Liver (tissue), 9 donors: ENCODE data around the gene KLK14. TPM values are rescaled to one million over a fixed set of nuclear protein-coding genes. Genes with fewer than 3 reads are reported as not detected.

Experiments
- DNase-seq: peaks from one replicate; pipeline ENCODE4 v3.0.0-alpha.2; 2017; ENCODE audit warnings: low spot score
- H3K27ac ChIP-seq, 2 donors: one replicate each; pipeline ENCODE4 v1.7.0; 2013; ENCODE audit warnings: inconsistent platforms in 2 of 2, low read length in 2 of 2, control low read depth in 1 of 2, low read depth in 1 of 2, mild to moderate bottlenecking in 1 of 2
- H3K27me3 ChIP-seq, 4 donors: one replicate each; pipeline versions ENCODE4 v1.6.1 to v1.7.0; 2013; ENCODE audit warnings: low read length in 3 of 4, inconsistent platforms in 1 of 4, mild to moderate bottlenecking in 1 of 4, moderate library complexity in 1 of 4; ENCODE audit not compliant: control insufficient read depth in 4 of 4, insufficient read depth in 4 of 4
- H3K36me3 ChIP-seq, 4 donors: one replicate each; pipeline versions ENCODE4 v1.6.1 to v1.7.0; 2013; ENCODE audit warnings: low read length in 3 of 4, mild to moderate bottlenecking in 3 of 4, low read depth in 1 of 4, moderate library complexity in 1 of 4; ENCODE audit not compliant: control insufficient read depth in 4 of 4, insufficient read depth in 3 of 4
- H3K4me1 ChIP-seq, 4 donors: one replicate each; pipeline versions ENCODE4 v1.6.1 to v1.7.0; 2013; ENCODE audit warnings: low read length in 3 of 4, mild to moderate bottlenecking in 3 of 4, moderate library complexity in 1 of 4; ENCODE audit not compliant: control insufficient read depth in 4 of 4, insufficient read depth in 4 of 4
- H3K4me3 ChIP-seq, 3 donors: one replicate each; pipeline versions ENCODE4 v1.6.1 to v1.7.0; 2013; ENCODE audit warnings: low read length in 3 of 3, control low read depth in 1 of 3, low read depth in 1 of 3, mild to moderate bottlenecking in 1 of 3
- H3K9ac ChIP-seq, 2 donors: one replicate each; pipeline ENCODE4 v1.7.0; 2013; ENCODE audit warnings: low read length in 2 of 2, mild to moderate bottlenecking in 2 of 2, moderate library complexity in 2 of 2, control low read depth in 1 of 2, low read depth in 1 of 2
- H3K9me3 ChIP-seq, 4 donors: one replicate each; pipeline versions ENCODE4 v1.6.1 to v1.7.0; 2013; ENCODE audit warnings: low read length in 3 of 4; ENCODE audit not compliant: control insufficient read depth in 4 of 4
- EGR1 ChIP-seq, 2 donors: IDR thresholded peaks; 2 replicates each; pipeline ENCODE4 v1.6.1; 2016 to 2018; ENCODE audit warnings: antibody characterized with exemption in 2 of 2, low read depth in 2 of 2
- GABPA ChIP-seq, 2 donors: IDR thresholded peaks in 1 of 2; conservative IDR thresholded peaks in 1 of 2; 2 replicates each; pipeline ENCODE4 v1.6.1; 2016; ENCODE audit warnings: antibody characterized with exemption in 2 of 2, mild to moderate bottlenecking in 1 of 2, moderate library complexity in 1 of 2
- HNF4A ChIP-seq, 2 donors: conservative IDR thresholded peaks; 2 replicates each; pipeline ENCODE4 v1.6.1; 2016; ENCODE audit warnings: antibody characterized with exemption in 2 of 2, mild to moderate bottlenecking in 2 of 2
- HNF4G ChIP-seq: IDR thresholded peaks from 2 replicates; pipeline ENCODE4 v1.6.1; 2016; ENCODE audit warnings: antibody characterized with exemption
- JUND ChIP-seq, 2 donors: IDR thresholded peaks; 2 replicates each; pipeline ENCODE4 v1.6.1; 2016; ENCODE audit warnings: antibody characterized with exemption in 2 of 2
- NR2F2 ChIP-seq: IDR thresholded peaks from 2 replicates; pipeline ENCODE4 v1.6.1; 2016; ENCODE audit warnings: antibody characterized with exemption
- YY1 ChIP-seq: IDR thresholded peaks from 2 replicates; pipeline ENCODE4 v1.6.1; 2016; ENCODE audit warnings: antibody characterized with exemption, mild to moderate bottlenecking
- WGBS: extraction: QIAGEN DNeasy Blood & Tissue Kit; methylation state at CpG from one replicate; pipeline ENCODE4 v1.1.7; 2013; 5-methylcytosine and 5-hydroxymethylcytosine counted together
- polyA plus RNA-seq, 2 donors: library from polyadenylated mRNA; stranded (reverse) in 1 of 2; unstranded in 1 of 2; fragments of 200-250 nt in 1 of 2; fragments of >200 nt in 1 of 2; fragmentation: Nextera tagmentation in 1 of 2; extraction: Ambion mirVana in 1 of 2; gene quantifications; one replicate each; pipeline versions ENCODE4 v1.2.1 to v1.2.3, GENCODE V29; 2013 to 2015
- total RNA-seq, 2 donors: library from RNA; depleted of rRNA; stranded (reverse); fragments of >200 nt; gene quantifications; one replicate each; pipeline ENCODE4 v1.2.3, GENCODE V29; 2014
- TF ChIP-seq, protein P1 (sequence below): IDR thresholded peaks from 2 replicates; pipeline ENCODE4 v1.6.1; 2016; ENCODE audit warnings: antibody characterized with exemption, mild to moderate bottlenecking
- TF ChIP-seq, protein P2 (sequence below): IDR thresholded peaks from 2 replicates; pipeline ENCODE4 v1.6.1; 2016; ENCODE audit warnings: antibody characterized with exemption
- TF ChIP-seq, protein P3 (sequence below): fragments of 150-350 bp; IDR thresholded peaks from 2 replicates; pipeline ENCODE4 v1.5.1; 2017; ENCODE audit warnings: improper control_type of control experiment, low read depth, low read length; ENCODE audit not compliant: missing input control
- TF ChIP-seq, protein P4 (sequence below): IDR thresholded peaks from 2 replicates; pipeline ENCODE4 v1.6.1; 2016; ENCODE audit warnings: antibody characterized with exemption
- donor health status: healthy.
- donor health status: healthy.
- donor health status: healthy.
- donor health status: healthy.
- donor health status: healthy.

KLK14 gene
- total and polyA plus RNA-seq, 4 donors, result 0.06 TPM; not detected in 3

DNA sequence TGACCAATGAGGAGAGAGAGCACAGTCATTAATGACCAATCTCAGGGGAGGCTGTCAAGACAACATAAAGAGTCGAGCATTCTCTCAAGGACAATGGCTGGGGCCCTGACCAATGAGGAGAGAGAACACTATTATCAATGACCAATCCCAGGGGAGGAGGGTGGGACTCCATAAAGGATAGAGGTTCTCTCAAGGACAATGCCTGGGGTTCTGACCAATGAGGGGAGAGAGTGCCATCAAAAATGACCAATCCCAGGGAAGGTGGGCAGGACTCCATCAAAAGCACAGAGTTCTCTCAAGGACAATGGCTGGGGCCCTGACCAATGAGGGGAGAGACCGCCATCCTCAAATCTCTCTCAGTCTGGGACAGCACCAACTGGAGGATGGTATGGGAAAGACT is 53.0 kb downstream of the KLK14 start:
- Histone ChIP-seq H3K27me3 (peaks cover 0 to 4% (median 0%) of the 10 kb centered on the region in 4 donors), H3K36me3 (no peaks in the 10 kb centered on the region), H3K9me3 (peaks cover 0 to 3% (median 0%) of the 10 kb centered on the region in 4 donors), H3K27ac (no peak overlapping the region), H3K9ac (no peak overlapping the region), H3K4me1 (no peaks in the 10 kb centered on the region), H3K4me3 (no peak overlapping the region)
- DNase-seq, result no peak
- WGBS, result 89% methylated on average over 2 of the region's 2 CpGs
- TF ChIP-seq, protein P1, sequence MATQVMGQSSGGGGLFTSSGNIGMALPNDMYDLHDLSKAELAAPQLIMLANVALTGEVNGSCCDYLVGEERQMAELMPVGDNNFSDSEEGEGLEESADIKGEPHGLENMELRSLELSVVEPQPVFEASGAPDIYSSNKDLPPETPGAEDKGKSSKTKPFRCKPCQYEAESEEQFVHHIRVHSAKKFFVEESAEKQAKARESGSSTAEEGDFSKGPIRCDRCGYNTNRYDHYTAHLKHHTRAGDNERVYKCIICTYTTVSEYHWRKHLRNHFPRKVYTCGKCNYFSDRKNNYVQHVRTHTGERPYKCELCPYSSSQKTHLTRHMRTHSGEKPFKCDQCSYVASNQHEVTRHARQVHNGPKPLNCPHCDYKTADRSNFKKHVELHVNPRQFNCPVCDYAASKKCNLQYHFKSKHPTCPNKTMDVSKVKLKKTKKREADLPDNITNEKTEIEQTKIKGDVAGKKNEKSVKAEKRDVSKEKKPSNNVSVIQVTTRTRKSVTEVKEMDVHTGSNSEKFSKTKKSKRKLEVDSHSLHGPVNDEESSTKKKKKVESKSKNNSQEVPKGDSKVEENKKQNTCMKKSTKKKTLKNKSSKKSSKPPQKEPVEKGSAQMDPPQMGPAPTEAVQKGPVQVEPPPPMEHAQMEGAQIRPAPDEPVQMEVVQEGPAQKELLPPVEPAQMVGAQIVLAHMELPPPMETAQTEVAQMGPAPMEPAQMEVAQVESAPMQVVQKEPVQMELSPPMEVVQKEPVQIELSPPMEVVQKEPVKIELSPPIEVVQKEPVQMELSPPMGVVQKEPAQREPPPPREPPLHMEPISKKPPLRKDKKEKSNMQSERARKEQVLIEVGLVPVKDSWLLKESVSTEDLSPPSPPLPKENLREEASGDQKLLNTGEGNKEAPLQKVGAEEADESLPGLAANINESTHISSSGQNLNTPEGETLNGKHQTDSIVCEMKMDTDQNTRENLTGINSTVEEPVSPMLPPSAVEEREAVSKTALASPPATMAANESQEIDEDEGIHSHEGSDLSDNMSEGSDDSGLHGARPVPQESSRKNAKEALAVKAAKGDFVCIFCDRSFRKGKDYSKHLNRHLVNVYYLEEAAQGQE, result no peak
- TF ChIP-seq GABPA (IDR thresholded peaks at IDR 0.05 in 1 of 2, conservative IDR thresholded peaks at IDR 0.05 in 1 of 2) (no peak), HNF4G (no peak), YY1 (no peak), HNF4A (conservative IDR thresholded peaks at IDR 0.05) (no peak), EGR1 (IDR thresholded peaks at IDR 0.05; ENCODE audit: low read depth in 2 of 2) (no peak), NR2F2 (no peak), JUND (IDR thresholded peaks at IDR 0.05) (no peak)
- TF ChIP-seq, protein P2, sequence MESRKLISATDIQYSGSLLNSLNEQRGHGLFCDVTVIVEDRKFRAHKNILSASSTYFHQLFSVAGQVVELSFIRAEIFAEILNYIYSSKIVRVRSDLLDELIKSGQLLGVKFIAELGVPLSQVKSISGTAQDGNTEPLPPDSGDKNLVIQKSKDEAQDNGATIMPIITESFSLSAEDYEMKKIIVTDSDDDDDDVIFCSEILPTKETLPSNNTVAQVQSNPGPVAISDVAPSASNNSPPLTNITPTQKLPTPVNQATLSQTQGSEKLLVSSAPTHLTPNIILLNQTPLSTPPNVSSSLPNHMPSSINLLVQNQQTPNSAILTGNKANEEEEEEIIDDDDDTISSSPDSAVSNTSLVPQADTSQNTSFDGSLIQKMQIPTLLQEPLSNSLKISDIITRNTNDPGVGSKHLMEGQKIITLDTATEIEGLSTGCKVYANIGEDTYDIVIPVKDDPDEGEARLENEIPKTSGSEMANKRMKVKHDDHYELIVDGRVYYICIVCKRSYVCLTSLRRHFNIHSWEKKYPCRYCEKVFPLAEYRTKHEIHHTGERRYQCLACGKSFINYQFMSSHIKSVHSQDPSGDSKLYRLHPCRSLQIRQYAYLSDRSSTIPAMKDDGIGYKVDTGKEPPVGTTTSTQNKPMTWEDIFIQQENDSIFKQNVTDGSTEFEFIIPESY, result no peak
- TF ChIP-seq, protein P3, sequence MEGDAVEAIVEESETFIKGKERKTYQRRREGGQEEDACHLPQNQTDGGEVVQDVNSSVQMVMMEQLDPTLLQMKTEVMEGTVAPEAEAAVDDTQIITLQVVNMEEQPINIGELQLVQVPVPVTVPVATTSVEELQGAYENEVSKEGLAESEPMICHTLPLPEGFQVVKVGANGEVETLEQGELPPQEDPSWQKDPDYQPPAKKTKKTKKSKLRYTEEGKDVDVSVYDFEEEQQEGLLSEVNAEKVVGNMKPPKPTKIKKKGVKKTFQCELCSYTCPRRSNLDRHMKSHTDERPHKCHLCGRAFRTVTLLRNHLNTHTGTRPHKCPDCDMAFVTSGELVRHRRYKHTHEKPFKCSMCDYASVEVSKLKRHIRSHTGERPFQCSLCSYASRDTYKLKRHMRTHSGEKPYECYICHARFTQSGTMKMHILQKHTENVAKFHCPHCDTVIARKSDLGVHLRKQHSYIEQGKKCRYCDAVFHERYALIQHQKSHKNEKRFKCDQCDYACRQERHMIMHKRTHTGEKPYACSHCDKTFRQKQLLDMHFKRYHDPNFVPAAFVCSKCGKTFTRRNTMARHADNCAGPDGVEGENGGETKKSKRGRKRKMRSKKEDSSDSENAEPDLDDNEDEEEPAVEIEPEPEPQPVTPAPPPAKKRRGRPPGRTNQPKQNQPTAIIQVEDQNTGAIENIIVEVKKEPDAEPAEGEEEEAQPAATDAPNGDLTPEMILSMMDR, result no peak
- TF ChIP-seq, protein P4, sequence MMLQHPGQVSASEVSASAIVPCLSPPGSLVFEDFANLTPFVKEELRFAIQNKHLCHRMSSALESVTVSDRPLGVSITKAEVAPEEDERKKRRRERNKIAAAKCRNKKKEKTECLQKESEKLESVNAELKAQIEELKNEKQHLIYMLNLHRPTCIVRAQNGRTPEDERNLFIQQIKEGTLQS, result no peak

Other genes starting within 250 kb of the KLK14 start
- gene KLK15, start 249.3 kb downstream of the KLK14 start, total RNA-seq, result not detected
- gene KLK15, start 249.3 kb downstream of the KLK14 start, polyA plus RNA-seq, result not detected
- not detected for gene KLK3, start 228.0 kb downstream of the KLK14 start, total RNA-seq
- gene KLK3, start 228.0 kb downstream of the KLK14 start, polyA plus RNA-seq, result not detected
- not detected for gene KLK2, start 209.4 kb downstream of the KLK14 start, total RNA-seq
- gene KLK2, start 209.4 kb downstream of the KLK14 start, polyA plus RNA-seq, result not detected
- gene KLK4, start 171.5 kb downstream of the KLK14 start, total RNA-seq, result not detected
- gene KLK4, start 171.5 kb downstream of the KLK14 start, polyA plus RNA-seq, result not detected
- gene KLK5, start 129.8 kb downstream of the KLK14 start, total RNA-seq, result not detected
- not detected for gene KLK5, start 129.8 kb downstream of the KLK14 start, polyA plus RNA-seq
- not detected for gene KLK6, start 113.3 kb downstream of the KLK14 start, total RNA-seq
- not detected for gene KLK6, start 113.3 kb downstream of the KLK14 start, polyA plus RNA-seq
- not detected for gene KLK7, start 99.0 kb downstream of the KLK14 start, total RNA-seq
- not detected for gene KLK7, start 99.0 kb downstream of the KLK14 start, polyA plus RNA-seq
- gene KLK8, start 81.3 kb downstream of the KLK14 start, total RNA-seq, result not detected
- not detected for gene KLK8, start 81.3 kb downstream of the KLK14 start, polyA plus RNA-seq
- gene KLK10, start 63.2 kb downstream of the KLK14 start, total RNA-seq, result not detected
- under 1 TPM in 1 of 2 donors, not detected in 1; 0.06 TPM for gene KLK10, start 63.2 kb downstream of the KLK14 start, polyA plus RNA-seq
- gene KLK11, start 56.3 kb downstream of the KLK14 start, total RNA-seq, result under 1 TPM in 1 of 2 donors, not detected in 1; 0.25 TPM
- gene KLK11, start 56.3 kb downstream of the KLK14 start, polyA plus RNA-seq, result under 1 TPM in 1 of 2 donors, not detected in 1; 0.07 TPM
- not detected for gene KLK12, start 47.9 kb downstream of the KLK14 start, total RNA-seq
- not detected for gene KLK12, start 47.9 kb downstream of the KLK14 start, polyA plus RNA-seq
- not detected for gene KLK13, start 17.8 kb downstream of the KLK14 start, total RNA-seq
- not detected for gene KLK13, start 17.8 kb downstream of the KLK14 start, polyA plus RNA-seq
- gene CTU1, start 25.5 kb upstream of the KLK14 start, total RNA-seq, result 1 to 10 TPM; 3.4 to 3.7 TPM
- 1 to 10 TPM in 1 of 2 donors, under 1 TPM in 1; 0.19 to 1.6 TPM for gene CTU1, start 25.5 kb upstream of the KLK14 start, polyA plus RNA-seq
- 1 to 10 TPM; 4.8 to 5.4 TPM for gene SIGLEC9, start 42.0 kb upstream of the KLK14 start, total RNA-seq
- 1 to 10 TPM; 3.0 to 4.1 TPM for gene SIGLEC9, start 42.0 kb upstream of the KLK14 start, polyA plus RNA-seq
- gene SIGLEC7, start 59.4 kb upstream of the KLK14 start, total RNA-seq, result 1 to 10 TPM; 3.2 to 4.7 TPM
- gene SIGLEC7, start 59.4 kb upstream of the KLK14 start, polyA plus RNA-seq, result 1 to 10 TPM; 2.7 to 4.8 TPM
- 1 to 10 TPM; 2.8 to 4.8 TPM for gene CD33, start 142.2 kb upstream of the KLK14 start, total RNA-seq
- 1 to 10 TPM; 1.3 to 5.1 TPM for gene CD33, start 142.2 kb upstream of the KLK14 start, polyA plus RNA-seq
- gene SIGLECL1, start 168.2 kb upstream of the KLK14 start, total RNA-seq, result under 1 TPM in 1 of 2 donors, not detected in 1; 0.05 TPM
- not detected for gene SIGLECL1, start 168.2 kb upstream of the KLK14 start, polyA plus RNA-seq
- under 1 TPM in 1 of 2 donors, not detected in 1; 0.25 TPM for gene IGLON5, start 228.8 kb upstream of the KLK14 start, total RNA-seq
- under 1 TPM; 0.25 to 0.46 TPM for gene IGLON5, start 228.8 kb upstream of the KLK14 start, polyA plus RNA-seq